GM10266 (cell line): ENCODE data around the gene CHRDL1.

Experiments used
- DNase-seq: peaks from one replicate; pipeline ENCODE4 v3.0.0; 2012; ENCODE audit errors: extremely low spot score
- TF ChIP-seq, protein P1 (sequence below): IDR thresholded peaks from 2 replicates; pipeline ENCODE4 v1.5.1; 2012; ENCODE audit warnings: mild to moderate bottlenecking, low read depth; ENCODE audit not compliant: control insufficient read depth, insufficient read depth; ENCODE audit errors: missing control alignments

The CHRDL1 gene

DNA sequence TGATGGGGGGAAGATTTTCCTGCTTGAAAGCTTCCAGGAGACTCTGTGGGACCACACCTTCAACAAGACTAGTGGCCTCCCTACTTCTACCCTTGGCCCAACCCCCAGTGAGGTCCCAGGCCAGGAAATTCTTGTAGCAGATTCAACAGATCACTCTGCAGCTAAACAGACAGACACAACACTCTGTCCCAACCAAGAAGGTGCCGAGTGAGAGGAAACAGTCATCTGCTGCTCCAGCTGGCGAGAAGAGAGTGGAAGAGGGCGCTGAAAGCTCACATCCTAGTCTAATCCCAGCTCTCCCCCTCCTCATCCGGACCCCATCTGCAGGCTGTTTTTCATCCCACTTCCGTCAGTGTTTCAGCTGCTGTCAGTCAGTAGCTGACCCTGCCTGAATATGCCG lies 63.4 kb downstream of the CHRDL1 start:
- TF ChIP-seq, protein P1, sequence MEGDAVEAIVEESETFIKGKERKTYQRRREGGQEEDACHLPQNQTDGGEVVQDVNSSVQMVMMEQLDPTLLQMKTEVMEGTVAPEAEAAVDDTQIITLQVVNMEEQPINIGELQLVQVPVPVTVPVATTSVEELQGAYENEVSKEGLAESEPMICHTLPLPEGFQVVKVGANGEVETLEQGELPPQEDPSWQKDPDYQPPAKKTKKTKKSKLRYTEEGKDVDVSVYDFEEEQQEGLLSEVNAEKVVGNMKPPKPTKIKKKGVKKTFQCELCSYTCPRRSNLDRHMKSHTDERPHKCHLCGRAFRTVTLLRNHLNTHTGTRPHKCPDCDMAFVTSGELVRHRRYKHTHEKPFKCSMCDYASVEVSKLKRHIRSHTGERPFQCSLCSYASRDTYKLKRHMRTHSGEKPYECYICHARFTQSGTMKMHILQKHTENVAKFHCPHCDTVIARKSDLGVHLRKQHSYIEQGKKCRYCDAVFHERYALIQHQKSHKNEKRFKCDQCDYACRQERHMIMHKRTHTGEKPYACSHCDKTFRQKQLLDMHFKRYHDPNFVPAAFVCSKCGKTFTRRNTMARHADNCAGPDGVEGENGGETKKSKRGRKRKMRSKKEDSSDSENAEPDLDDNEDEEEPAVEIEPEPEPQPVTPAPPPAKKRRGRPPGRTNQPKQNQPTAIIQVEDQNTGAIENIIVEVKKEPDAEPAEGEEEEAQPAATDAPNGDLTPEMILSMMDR: no peak
- DNase-seq: no peak

GRCh38 chrX:110723844-110724243 lies 71.8 kb downstream of the CHRDL1 start:
- TF ChIP-seq, protein P1: no peak
- no peak for DNase-seq

DNA sequence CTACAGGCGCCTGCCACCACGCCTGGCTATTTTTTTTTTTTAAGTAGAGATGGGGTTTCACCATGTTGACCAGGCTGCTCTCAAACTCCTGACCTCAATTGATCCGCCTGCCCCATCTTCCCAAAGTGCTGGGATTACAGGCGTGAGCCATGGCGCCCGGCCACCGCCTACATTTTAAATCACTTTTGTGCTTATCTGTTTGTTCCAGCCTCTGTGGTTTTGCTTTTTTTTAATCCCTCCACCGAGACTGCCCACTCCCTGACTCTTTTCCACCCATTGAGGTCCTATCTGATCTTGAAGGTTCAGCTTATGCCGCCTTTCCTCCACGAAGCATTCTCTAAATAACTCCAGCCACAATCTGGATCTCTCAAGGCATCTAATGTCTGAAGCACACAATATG lies 73.5 kb downstream of the CHRDL1 start:
- DNase-seq: no peak
- TF ChIP-seq, protein P1: no peak

DNA sequence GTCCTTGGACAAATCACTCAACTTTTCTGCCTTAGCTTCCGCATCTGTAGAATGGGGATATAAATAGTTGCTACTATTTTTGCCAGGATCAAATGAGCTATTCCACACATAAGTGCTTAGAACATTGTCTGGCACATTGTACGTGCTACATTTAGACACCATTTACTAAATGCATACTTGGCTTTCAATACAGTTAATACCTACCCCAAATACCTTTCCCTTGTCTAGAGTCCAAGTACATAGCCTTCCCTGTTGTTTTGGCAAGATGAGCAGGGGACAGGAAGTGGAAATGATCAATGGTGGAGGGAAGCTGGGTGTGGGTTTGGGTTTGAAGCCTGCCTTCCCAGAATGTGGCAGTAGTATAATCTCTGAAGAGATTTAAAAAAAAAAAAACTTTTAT lies 82.0 kb downstream of the CHRDL1 start:
- TF ChIP-seq, protein P1: no peak
- DNase-seq: no peak

DNA sequence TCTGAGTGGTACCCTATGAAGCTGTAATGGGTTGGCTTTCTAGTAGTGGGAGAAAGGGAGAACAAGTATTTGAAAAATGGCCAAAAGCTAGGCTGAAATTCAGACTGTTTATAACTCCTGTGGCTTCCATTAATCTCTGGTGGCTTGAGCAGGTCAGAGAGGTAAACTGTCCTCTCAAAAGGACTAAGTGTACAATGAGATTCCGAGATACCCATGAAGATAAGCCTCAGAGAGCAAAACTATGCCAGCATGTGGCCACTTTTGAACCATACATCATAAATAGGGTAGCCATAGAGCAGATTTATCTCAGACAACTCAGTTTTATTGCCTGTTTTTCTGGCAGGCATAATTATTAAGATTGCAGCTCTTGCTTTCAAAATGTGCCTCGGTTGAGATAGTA lies 89.2 kb downstream of the CHRDL1 start:
- TF ChIP-seq, protein P1: no peak
- DNase-seq: no peak

- DNase-seq: no peak
- TF ChIP-seq, protein P1: no peak
Measured at GRCh38 chrX:110703641-110704040, 92.0 kb downstream of the CHRDL1 start.

GRCh38 chrX:110699109-110699508 lies 96.5 kb downstream of the CHRDL1 start:
- TF ChIP-seq, protein P1: no peak
- no peak for DNase-seq
